Measurements from ENCODE around the gene TP53BP2. TPM values are rescaled to one million over a fixed set of nuclear protein-coding genes. Genes with fewer than 3 reads are reported as not detected.
"Not testable (repeated sequence)": the region's sequence is repeated elsewhere in the genome, so short reads cannot be mapped to it uniquely, and the experiment has no call there.

TP53BP2 gene
- total RNA-seq, 1 experiment from 2014 or later = 38.2 TPM

GRCh38 chr1:223890494-223890893, 44.7 kb upstream of the TP53BP2 start:
- intact Hi-C loops (cut with micrococcal nuclease); H4K20me1 ChIP-seq (ENCODE audit: insufficient read depth); H3K79me2 ChIP-seq (ENCODE audit: insufficient read depth, low read length); H3K9ac ChIP-seq (ENCODE audit: low read length); H3K27ac ChIP-seq (ENCODE audit: low read depth, low read length); H3K4me1 ChIP-seq (ENCODE audit: control insufficient read depth in 1 of 2, insufficient read depth in 2 of 2, low read length in 2 of 2); BruUV-seq (replicated peaks); H3K4me3 ChIP-seq (replicated peaks in 1 of 2; ENCODE audit: low read depth in 1 of 2, low read length in 2 of 2); RAD21 ChIA-PET (ENCODE audit: low non-redundant PET in 1 of 2, low total read pairs in 2 of 2, uncharacterized antibody in 2 of 2, unreplicated experiment in 2 of 2); H3K36me3 ChIP-seq (ENCODE audit: control insufficient read depth in 1 of 2, insufficient read depth in 2 of 2, low read length in 2 of 2); POLR2A ChIA-PET; CTCF ChIA-PET; ATAC-seq; H3K27me3 ChIP-seq (ENCODE audit: insufficient read depth, low read length); H3K4me2 ChIP-seq (ENCODE audit: low read length); H3K9me3 ChIP-seq (ENCODE audit: control insufficient read depth in 1 of 2, insufficient read depth in 1 of 2, low read depth in 1 of 2, low read length in 2 of 2); H3K9me2 ChIP-seq (ENCODE audit: insufficient read depth); DNase-seq (ENCODE audit: low read depth, low spot score); H2AFZ ChIP-seq (ENCODE audit: low read depth, low read length, poor library complexity, severe bottlenecking): not testable (repeated sequence)

DNA sequence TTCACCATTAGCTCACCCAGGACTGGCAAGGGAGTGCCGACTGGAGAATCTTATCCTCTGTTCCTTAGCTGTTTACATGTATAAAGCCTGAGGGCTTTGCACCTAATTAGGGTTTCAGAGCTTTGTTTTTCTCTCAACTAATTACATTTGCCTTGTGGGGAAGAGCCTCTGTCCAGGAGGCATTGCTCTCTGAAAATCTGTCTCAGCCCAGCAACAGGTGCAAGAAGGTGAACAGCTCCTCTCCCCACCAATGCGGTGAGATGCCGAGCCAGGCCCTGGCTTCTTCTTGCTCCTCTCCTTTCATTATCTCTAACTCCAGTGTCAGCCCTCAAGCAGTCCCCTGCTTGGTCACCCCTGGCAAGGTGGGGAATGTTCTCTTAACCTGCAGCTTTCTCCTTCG, 43.6 kb upstream of the TP53BP2 start:
- ATAC-seq; POLR2A ChIA-PET; H3K4me2 ChIP-seq (ENCODE audit: low read length); BruUV-seq (replicated peaks); RAD21 ChIA-PET (ENCODE audit: low non-redundant PET in 1 of 2, low total read pairs in 2 of 2, uncharacterized antibody in 2 of 2, unreplicated experiment in 2 of 2); H3K9me2 ChIP-seq (ENCODE audit: insufficient read depth); H3K9ac ChIP-seq (ENCODE audit: low read length); H3K27me3 ChIP-seq (ENCODE audit: insufficient read depth, low read length); intact Hi-C loops (cut with micrococcal nuclease); H3K9me3 ChIP-seq (ENCODE audit: control insufficient read depth in 1 of 2, insufficient read depth in 1 of 2, low read depth in 1 of 2, low read length in 2 of 2); H3K4me1 ChIP-seq (ENCODE audit: control insufficient read depth in 1 of 2, insufficient read depth in 2 of 2, low read length in 2 of 2); H3K79me2 ChIP-seq (ENCODE audit: insufficient read depth, low read length); H3K36me3 ChIP-seq (ENCODE audit: control insufficient read depth in 1 of 2, insufficient read depth in 2 of 2, low read length in 2 of 2); H4K20me1 ChIP-seq (ENCODE audit: insufficient read depth); H3K4me3 ChIP-seq (replicated peaks in 1 of 2; ENCODE audit: low read depth in 1 of 2, low read length in 2 of 2); H2AFZ ChIP-seq (ENCODE audit: low read depth, low read length, poor library complexity, severe bottlenecking); DNase-seq (ENCODE audit: low read depth, low spot score); H3K27ac ChIP-seq (ENCODE audit: low read depth, low read length); CTCF ChIA-PET: not testable (repeated sequence)

- Histone ChIP-seq H3K9me3 (ENCODE audit: control insufficient read depth in 1 of 2, insufficient read depth in 1 of 2, low read depth in 1 of 2, low read length in 2 of 2) (no peaks in the 10 kb centered on the region), H3K4me3 (replicated peaks in 1 of 2; ENCODE audit: low read depth in 1 of 2, low read length in 2 of 2) (no peak overlapping the region), H3K9me2 (ENCODE audit: insufficient read depth) (no peaks in the 10 kb centered on the region), H3K4me2 (ENCODE audit: low read length) (peak overlapping the region; percentile 28; the same call in 1 of the 2 replicates), H3K36me3 (ENCODE audit: control insufficient read depth in 1 of 2, insufficient read depth in 2 of 2, low read length in 2 of 2) (no peaks in the 10 kb centered on the region), H3K27me3 (ENCODE audit: insufficient read depth, low read length) (no peaks in the 10 kb centered on the region), H4K20me1 (ENCODE audit: insufficient read depth) (no peaks in the 10 kb centered on the region), H3K27ac (ENCODE audit: low read depth, low read length) (no peak overlapping the region), H3K9ac (ENCODE audit: low read length) (no peak overlapping the region), H3K4me1 (ENCODE audit: control insufficient read depth in 1 of 2, insufficient read depth in 2 of 2, low read length in 2 of 2) (peaks cover 0 to 9% of the 10 kb centered on the region in 2 experiments; a peak in 1 of 4 replicates), H3K79me2 (ENCODE audit: insufficient read depth, low read length) (no peaks in the 10 kb centered on the region), H2AFZ (ENCODE audit: low read depth, low read length, poor library complexity, severe bottlenecking) (peak overlapping the region; percentile 53)
- DNase-seq (ENCODE audit: low read depth, low spot score) (peak; percentile 24), ATAC-seq (peak; percentile 67)
- RAD21 ChIA-PET (ENCODE audit: low non-redundant PET in 1 of 2, low total read pairs in 2 of 2, uncharacterized antibody in 2 of 2, unreplicated experiment in 2 of 2) = no interaction called here
- BruUV-seq (replicated peaks) = no TSS peak
- POLR2A ChIA-PET = no interaction called here
- CTCF ChIA-PET = no interaction called here
- intact Hi-C loops (cut with micrococcal nuclease) = no loop called here
- TF ChIP-seq FOSL1 (IDR thresholded peaks at IDR 0.05; ENCODE audit: low read depth) = peak; percentile 39; the same call in 1 of the 2 replicates
- no peak for TF ChIP-seq CTCF (IDR thresholded peaks at IDR 0.05 in 2 of 3, conservative IDR thresholded peaks at IDR 0.05 in 1 of 3; ENCODE audit: borderline replicate concordance in 1 of 3, insufficient read depth in 1 of 3, low read depth in 2 of 3, low read length in 2 of 3)
- no peak for TF ChIP-seq SRF (IDR thresholded peaks at IDR 0.05; ENCODE audit: low read depth)
- TF ChIP-seq TCF7L2 (IDR thresholded peaks at IDR 0.05; ENCODE audit: borderline replicate concordance, extremely low read depth, insufficient read depth, insufficient read length) = no peak
- TF ChIP-seq RAD21 (IDR thresholded peaks at IDR 0.05; ENCODE audit: low read depth) = no peak
- no peak for TF ChIP-seq ELF1 (IDR thresholded peaks at IDR 0.05; ENCODE audit: borderline replicate concordance, low read depth)
- TF ChIP-seq, protein P1, sequence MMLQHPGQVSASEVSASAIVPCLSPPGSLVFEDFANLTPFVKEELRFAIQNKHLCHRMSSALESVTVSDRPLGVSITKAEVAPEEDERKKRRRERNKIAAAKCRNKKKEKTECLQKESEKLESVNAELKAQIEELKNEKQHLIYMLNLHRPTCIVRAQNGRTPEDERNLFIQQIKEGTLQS (IDR thresholded peaks at IDR 0.05) = no peak
Observed at GRCh38 chr1:223887747-223888418, 42.1 kb upstream of the TP53BP2 start.

Measured in HCT116 (cell line).